NB4 (cell line): ENCODE measurements around the gene MAGEF1.
A peak's percentile ranks its signal among the peaks of the same experiment; 100 is the strongest.

ENCODE experiments used
- DNase-seq: peaks from one replicate; pipeline ENCODE4 v3.0.0; 2010; ENCODE audit warnings: low read depth
- H3K4me3 ChIP-seq: one replicate; pipeline ENCODE4 v1.5.1; 2011; ENCODE audit warnings: mild to moderate bottlenecking, low read depth, low read length, moderate library complexity
- MYC ChIP-seq: IDR thresholded peaks from 2 replicates; pipeline ENCODE4 v1.6.1; 2011; ENCODE audit warnings: low read depth, low read length
- POLR2A ChIP-seq: IDR thresholded peaks from 2 replicates; pipeline ENCODE4 v1.6.1; 2011; ENCODE audit warnings: mild to moderate bottlenecking; ENCODE audit not compliant: insufficient read length; ENCODE audit errors: extremely low read depth
- TF ChIP-seq, protein P1 (sequence below): IDR thresholded peaks from 2 replicates; pipeline ENCODE4 v1.6.1; 2011; ENCODE audit warnings: low read depth, low read length
- TF ChIP-seq, protein P2 (sequence below): IDR thresholded peaks from one replicate; pipeline ENCODE4 v1.5.1; 2012; ENCODE audit warnings: low read depth, low read length

The MAGEF1 gene

DNA sequence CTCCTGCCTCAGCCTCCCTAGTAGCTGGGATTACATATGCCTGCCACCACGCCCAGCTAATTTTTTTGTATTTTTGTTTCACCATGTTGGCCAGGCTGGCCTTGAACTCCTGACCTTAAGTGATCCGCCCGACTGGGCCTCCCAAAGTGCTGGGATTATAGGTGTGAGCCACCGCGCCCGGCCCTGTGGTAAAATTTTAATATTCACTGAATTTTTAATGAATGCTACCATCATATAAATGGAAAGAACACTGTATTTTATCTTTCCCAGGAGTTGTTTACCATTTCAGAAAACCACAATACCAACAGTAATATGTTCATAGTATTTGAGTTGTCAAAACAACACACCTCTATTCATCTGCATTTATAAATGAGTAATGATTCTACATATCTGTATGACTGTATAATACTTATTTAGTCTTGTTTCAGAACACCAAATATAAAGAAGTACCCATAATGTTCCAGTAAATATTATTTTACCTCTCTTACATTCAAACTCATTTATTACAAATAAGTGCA, 16.2 kb upstream of the MAGEF1 start:
- TF ChIP-seq, protein P1, sequence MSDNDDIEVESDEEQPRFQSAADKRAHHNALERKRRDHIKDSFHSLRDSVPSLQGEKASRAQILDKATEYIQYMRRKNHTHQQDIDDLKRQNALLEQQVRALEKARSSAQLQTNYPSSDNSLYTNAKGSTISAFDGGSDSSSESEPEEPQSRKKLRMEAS: no peak
- TF ChIP-seq, protein P2, sequence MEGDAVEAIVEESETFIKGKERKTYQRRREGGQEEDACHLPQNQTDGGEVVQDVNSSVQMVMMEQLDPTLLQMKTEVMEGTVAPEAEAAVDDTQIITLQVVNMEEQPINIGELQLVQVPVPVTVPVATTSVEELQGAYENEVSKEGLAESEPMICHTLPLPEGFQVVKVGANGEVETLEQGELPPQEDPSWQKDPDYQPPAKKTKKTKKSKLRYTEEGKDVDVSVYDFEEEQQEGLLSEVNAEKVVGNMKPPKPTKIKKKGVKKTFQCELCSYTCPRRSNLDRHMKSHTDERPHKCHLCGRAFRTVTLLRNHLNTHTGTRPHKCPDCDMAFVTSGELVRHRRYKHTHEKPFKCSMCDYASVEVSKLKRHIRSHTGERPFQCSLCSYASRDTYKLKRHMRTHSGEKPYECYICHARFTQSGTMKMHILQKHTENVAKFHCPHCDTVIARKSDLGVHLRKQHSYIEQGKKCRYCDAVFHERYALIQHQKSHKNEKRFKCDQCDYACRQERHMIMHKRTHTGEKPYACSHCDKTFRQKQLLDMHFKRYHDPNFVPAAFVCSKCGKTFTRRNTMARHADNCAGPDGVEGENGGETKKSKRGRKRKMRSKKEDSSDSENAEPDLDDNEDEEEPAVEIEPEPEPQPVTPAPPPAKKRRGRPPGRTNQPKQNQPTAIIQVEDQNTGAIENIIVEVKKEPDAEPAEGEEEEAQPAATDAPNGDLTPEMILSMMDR: no peak
- TF ChIP-seq POLR2A (no peak), MYC (no peak)
- H3K4me3 ChIP-seq: no peak overlapping the region
- DNase-seq: no peak

DNA sequence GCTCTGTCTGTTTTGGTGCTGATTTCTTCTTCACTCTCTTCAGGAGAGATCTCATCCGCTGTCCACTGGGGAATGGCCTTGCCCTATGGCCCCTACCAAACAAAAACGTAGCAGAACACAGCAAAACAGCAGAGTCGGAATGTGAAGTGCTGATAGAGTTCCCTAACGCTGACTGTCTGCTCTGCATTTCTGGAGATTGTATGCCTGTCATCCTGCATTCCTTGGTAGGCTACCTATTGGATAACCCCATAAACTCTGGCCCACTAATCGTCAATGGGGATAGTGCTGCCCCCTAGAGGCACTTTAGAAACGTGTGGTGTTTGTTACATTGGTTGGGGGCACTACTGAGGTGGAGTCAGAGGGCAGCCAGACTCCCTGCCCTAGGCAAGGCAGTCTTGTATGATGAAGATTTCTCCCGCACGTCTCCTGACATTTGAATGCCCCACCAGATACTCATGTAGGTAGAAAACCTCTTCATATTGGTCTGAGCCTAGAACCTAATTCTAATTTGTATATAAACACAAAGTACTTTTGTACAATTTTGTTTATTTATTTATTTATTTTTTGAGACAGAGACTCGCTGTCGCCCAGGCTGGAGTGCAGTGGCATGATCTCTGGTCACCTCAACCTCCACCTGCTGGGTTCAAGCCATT, 15.6 kb upstream of the MAGEF1 start:
- peak; percentile 85 for DNase-seq
- no peak overlapping the region for H3K4me3 ChIP-seq

DNA sequence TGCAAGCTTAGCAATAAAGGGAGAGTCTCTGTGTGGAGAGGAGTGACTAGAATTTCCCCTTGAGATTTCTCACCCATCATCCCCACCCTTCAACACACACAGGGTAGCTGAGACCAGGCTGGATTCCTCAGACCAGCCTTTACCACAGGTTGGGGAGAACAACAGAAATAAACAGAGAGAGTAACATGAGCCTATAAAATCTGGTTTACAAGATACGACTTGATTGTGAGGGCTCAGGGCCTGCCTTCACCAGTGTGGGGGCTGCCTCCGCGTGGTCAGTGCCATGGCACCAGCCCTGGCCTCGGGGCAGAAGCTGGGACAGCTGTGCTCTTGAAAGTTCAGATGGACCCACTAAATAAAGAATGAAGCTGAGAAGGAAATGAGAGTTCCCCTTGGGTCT, 14.6 kb upstream of the MAGEF1 start:
- DNase-seq: no peak
- H3K4me3 ChIP-seq: no peak overlapping the region
- TF ChIP-seq POLR2A (no peak), MYC (no peak)
- TF ChIP-seq, protein P2: no peak
- TF ChIP-seq, protein P1: no peak

More for the DNA sequence above, 15.6 kb upstream of the MAGEF1 start:
- TF ChIP-seq POLR2A (no peak), MYC (peak; percentile 29; the same call in 1 of the 2 replicates)
- TF ChIP-seq, protein P1: 0 out of 2 replicates have a peak, but pooled peaks have one; percentile 22
- TF ChIP-seq, protein P2: peak; percentile 73

DNA sequence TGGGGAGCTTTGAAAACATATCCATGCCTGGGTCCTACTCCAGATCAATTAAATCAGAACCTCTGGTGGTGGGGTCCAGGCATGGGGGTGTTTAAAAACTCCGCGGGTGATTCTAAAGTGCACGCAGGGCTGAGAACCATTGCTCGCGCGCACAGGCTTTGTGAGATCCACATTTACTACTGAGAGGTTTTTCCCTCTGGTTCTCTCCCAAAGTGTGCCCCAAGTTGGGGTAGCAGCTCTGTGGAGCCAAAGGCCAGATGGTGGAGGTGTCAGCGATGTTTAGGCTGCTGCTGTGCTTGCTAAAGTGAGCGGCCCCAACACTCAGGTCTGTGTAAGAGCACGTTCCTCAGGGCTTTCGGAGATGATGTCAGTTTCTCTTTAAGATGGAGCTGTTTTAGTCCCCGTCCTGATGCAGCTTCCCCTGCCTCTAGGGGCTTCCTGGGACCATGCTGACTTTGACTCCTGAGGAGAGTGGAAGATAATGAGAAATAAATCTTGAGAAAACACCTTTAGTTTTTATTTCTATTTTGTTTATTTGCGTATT, 13.4 kb upstream of the MAGEF1 start:
- DNase-seq: no peak
- H3K4me3 ChIP-seq: no peak overlapping the region
- TF ChIP-seq MYC (no peak), POLR2A (no peak)
- TF ChIP-seq, protein P2: no peak
- TF ChIP-seq, protein P1: no peak

DNA sequence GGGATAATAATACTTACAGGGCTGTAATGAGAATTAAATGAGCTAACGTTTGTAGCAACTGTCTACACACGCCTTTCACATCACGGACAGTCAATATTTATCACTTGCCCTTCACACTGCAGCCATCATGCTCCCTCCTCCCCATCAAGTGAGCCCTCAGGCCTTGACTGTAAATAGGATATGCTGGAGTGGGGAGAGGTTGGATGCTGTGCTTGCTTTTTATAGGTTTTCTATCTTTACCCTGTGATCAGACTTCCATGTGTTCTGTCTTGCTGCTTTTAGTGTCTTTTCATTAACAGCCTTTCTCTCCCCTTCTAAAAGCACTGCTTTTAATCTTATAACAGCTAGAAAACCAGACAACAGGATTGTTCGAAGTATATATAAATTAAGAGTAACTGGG, 12.8 kb upstream of the MAGEF1 start:
- TF ChIP-seq POLR2A (no peak), MYC (no peak)
- TF ChIP-seq, protein P1: no peak
- TF ChIP-seq, protein P2: no peak
- DNase-seq: no peak
- no peak overlapping the region for H3K4me3 ChIP-seq
